ENCODE data around the gene PGPEP1. TPM values are rescaled to one million over a fixed set of nuclear protein-coding genes. Genes with fewer than 3 reads are reported as not detected.
"Not testable (repeated sequence)": the region's sequence is repeated elsewhere in the genome, so short reads cannot be mapped to it uniquely, and the experiment has no call there.

The PGPEP1 gene
- total RNA-seq, 1 donor: 29.8 TPM

GRCh38 chr19:18340990-18341868 lies 831 bp downstream of the PGPEP1 start:
- no peak for TF ChIP-seq CTCF (IDR thresholded peaks at IDR 0.05; ENCODE audit: insufficient read depth, low read depth, low read length)
- DNase-seq (ENCODE audit: low read depth): peak; percentile 28
- H3K4me3 ChIP-seq (ENCODE audit: low read depth, low read length): peak overlapping the region; percentile 79

GRCh38 chr19:18342090-18342632 lies 1.8 kb downstream of the PGPEP1 start:
- no peak for TF ChIP-seq CTCF (IDR thresholded peaks at IDR 0.05; ENCODE audit: insufficient read depth, low read depth, low read length)
- DNase-seq (ENCODE audit: low read depth): no peak
- no peak overlapping the region for H3K4me3 ChIP-seq (ENCODE audit: low read depth, low read length)

GRCh38 chr19:18344582-18344950 lies 4.2 kb downstream of the PGPEP1 start:
- TF ChIP-seq CTCF (IDR thresholded peaks at IDR 0.05; ENCODE audit: insufficient read depth, low read depth, low read length): no peak
- no peak for DNase-seq (ENCODE audit: low read depth)
- no peak overlapping the region for H3K4me3 ChIP-seq (ENCODE audit: low read depth, low read length)

GRCh38 chr19:18345296-18345695 lies 4.9 kb downstream of the PGPEP1 start:
- DNase-seq (ENCODE audit: low read depth): no peak
- no peak overlapping the region for H3K4me3 ChIP-seq (ENCODE audit: low read depth, low read length)
- TF ChIP-seq CTCF (IDR thresholded peaks at IDR 0.05; ENCODE audit: insufficient read depth, low read depth, low read length): no peak

GRCh38 chr19:18346091-18346490 lies 5.7 kb downstream of the PGPEP1 start:
- H3K4me3 ChIP-seq (ENCODE audit: low read depth, low read length): no peak overlapping the region
- TF ChIP-seq CTCF (IDR thresholded peaks at IDR 0.05; ENCODE audit: insufficient read depth, low read depth, low read length): no peak
- no peak for DNase-seq (ENCODE audit: low read depth)

GRCh38 chr19:18348171-18348570 lies 7.8 kb downstream of the PGPEP1 start:
- no peak overlapping the region for H3K4me3 ChIP-seq (ENCODE audit: low read depth, low read length)
- no peak for DNase-seq (ENCODE audit: low read depth)
- no peak for TF ChIP-seq CTCF (IDR thresholded peaks at IDR 0.05; ENCODE audit: insufficient read depth, low read depth, low read length)

GRCh38 chr19:18348818-18349339 lies 8.5 kb downstream of the PGPEP1 start:
- H3K4me3 ChIP-seq (ENCODE audit: low read depth, low read length); DNase-seq (ENCODE audit: low read depth): not testable (repeated sequence)

All from fibroblast of villous mesenchyme (primary cell).